CD4-positive, alpha-beta T cell treated with Interleukin-10 for 1 hour (primary cell): ENCODE data around the gene LRP1B.

Source experiments
- DNase-seq: peaks from one replicate; pipeline ENCODE4 v3.0.0-alpha.2; 2020

Gene LRP1B

DNA sequence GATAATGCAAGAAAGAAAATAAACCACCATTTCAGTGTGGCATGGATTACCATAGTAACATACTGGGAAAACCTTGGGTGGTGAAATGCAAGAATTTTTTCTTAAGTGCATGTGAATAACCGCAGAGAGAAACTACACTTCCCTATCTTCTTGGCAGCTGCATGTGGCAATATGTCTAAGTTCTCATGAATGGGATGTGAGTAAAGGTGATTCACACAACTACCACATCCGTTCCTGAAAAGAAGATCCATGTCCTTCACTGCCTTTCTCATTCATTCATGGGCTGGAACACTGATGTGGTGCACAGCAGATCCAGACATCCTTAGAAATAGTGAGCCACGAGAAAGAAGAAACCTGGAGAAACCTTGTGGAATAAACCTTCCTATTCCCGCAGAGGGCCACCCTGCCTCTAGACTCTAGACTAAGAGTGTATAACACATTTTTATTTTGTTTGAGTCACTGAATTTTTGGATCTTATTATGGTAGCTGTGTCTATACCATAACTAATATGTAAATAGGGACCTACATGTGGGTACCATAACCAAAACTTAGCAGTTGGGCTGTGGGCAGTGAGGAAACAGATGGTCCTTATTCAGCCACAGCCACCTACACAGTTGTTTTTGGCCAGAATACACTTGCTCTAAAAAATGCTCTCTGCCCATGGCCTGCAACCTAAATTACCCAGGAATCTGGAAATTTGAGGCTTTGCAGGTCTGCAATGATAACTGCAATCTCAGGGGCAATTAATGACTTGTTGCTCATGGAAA lies 573.3 kb downstream of the LRP1B start:
- no peak for DNase-seq

DNA sequence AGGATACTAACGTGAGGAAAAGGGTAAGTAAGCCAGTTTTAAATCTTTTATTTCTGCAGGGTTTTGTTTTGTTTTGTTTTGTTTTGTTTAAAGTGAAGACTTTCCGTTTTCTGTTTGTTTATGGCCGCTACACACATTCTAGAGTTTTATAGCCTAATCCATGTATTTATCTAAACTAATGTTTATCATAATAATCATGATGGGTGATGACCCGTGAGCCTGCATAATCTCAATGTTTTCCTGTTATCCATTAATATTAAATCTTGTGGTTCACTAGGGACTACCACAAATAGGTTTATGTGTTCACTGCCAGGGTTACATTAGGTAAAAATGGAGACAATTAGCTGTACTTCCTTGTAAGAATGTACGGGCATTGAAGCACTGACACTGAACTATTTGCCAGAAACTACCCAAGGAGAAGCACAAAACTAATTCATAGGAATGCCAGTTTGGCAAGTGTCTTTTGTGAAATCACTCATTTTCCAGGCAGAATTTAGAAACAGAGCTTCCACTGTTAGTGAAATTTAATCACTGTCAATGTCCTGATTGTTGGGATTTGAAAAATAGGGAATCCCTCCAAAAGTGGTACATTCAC lies 574.8 kb downstream of the LRP1B start:
- DNase-seq = no peak

DNA sequence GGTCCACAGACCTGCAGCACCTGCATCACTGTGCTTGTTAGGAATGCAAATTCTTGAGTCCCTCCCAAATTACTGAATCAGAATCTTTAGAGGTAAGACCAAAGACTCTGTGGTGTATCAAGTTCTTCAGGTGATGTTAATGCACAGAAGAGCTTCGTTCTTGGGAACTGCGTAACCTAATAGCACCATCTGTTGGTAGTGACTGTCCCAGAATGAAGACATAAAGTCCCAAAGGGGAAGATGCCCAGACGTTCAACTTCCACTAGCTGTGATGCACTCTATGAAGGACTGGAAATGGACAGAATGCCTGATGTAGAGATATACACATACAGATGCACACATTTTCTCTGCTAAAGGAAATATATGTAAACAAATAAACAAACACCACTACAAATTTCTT lies 576.0 kb downstream of the LRP1B start:
- DNase-seq = no peak

DNA sequence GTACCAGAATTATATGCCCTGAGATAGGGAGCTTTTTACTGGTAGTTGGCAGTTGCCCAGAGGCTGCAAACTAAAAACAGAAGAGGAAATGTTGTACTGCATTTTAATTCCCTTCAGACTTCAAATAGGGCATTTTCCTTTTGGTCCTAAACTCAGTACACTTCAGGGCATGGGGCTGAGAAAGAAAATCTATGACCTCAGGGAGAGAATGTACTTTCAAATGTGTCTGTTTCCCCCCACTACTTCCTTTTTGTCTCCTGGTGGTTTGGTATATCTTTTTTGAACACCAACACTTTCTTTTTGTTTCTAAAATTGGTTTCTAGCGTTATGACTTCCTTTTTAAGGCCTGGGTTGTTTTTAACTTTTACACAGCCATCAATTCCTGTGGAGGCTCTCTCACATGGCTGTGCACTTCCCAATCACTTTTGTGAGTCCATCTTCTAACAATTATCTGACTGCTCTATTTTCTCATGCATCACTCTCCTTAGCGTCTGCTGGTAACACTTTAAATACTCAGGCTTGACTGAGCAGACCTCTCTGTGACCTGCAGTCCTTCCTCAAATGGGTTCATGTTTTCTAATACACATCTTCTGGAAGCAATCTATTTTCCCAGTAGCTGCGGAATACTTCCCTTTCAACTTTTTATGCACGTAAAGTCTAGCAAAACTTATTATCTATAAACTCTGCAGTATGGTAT lies 596.0 kb downstream of the LRP1B start:
- no peak for DNase-seq

DNA sequence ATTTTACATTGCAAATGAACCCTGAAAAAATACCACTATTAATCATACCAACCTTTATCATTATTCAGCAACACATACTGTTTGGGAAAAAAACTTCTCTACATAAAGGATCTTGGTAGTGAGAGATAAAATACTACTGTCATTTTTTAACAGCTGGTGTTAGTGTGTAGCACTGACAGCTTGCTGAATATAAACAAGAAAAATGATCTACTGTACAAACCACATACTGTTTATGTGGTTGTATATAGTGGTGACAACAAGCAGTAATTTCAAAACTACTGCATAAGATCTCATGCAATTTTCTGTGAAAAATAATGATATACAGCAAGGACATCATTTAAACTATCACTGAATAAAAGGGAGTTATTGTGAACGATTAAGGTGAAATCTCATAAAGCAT lies 601.2 kb downstream of the LRP1B start:
- no peak for DNase-seq

DNA sequence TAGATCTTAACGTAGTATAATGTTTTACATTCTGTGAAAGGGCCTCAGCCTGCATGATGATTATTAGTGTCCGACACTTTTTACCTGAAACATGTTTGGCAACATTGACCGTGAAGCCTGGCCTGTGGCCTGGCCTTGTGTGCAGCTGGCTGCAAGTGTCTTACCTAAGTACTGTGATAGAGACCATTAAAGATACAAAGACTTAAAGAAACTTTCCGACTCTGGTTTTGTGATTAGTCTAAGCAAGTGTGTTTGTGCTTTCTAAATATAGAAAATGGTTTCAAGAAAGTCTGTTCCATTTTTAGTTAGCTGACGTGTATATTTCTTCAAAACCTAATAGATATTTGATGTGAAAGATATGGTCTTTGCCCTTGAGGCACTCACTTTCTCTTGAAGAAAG lies 601.8 kb downstream of the LRP1B start:
- no peak for DNase-seq

DNA sequence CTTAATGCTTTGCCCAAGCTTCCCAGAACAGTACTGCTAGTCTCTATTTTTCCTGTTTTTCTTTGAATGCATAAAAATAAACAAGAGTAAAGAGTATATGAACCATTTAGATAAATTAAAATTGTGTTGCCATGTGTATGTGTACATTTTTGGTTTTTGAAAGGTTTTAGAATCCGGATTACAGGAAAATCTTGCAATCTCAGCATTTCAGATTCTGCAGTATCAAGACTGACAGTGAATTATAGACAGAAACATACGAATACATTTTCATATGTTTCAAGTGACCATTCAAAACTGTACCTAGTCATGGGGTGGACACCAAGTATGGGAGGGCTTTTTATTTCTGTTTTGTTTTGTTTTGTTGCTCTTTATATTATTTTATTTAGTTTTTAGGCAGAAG lies 604.1 kb downstream of the LRP1B start:
- DNase-seq = no peak

DNA sequence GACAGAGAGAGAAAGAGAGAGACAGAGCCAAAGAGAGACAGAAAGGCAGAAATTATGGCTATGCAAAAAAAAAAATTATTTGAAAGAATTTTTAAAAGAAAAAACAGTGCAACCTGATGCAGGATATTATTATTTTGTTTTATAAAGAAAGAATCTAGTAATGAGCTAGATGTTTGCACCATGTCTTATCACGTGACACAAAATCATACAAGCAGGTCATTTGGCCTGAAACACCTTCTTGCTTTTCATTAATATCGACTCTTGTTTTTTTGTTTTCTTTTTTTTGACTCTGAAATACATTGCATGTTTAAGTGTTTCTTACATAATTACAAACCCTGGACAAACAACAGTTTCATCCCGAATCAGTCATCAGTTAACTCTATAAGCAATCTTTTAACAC lies 606.0 kb downstream of the LRP1B start:
- DNase-seq = no peak

DNA sequence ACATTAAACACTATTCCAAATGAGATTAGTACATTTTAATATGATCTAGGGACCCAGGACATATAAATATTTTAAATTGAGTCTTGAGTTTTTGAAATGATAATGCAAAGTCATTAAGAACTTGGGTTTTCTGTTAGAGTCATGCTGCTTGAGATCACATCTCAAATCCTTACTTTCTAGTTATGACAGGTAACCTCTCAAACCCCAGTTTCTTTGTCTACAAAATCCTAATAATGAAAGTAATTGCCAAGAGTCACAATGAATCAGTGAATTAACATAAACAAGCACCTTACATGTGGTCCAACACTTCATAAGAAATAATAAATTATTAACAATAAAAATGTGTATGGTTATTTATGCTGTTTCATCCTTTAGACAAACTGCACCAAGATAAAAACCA lies 607.6 kb downstream of the LRP1B start:
- no peak for DNase-seq

DNA sequence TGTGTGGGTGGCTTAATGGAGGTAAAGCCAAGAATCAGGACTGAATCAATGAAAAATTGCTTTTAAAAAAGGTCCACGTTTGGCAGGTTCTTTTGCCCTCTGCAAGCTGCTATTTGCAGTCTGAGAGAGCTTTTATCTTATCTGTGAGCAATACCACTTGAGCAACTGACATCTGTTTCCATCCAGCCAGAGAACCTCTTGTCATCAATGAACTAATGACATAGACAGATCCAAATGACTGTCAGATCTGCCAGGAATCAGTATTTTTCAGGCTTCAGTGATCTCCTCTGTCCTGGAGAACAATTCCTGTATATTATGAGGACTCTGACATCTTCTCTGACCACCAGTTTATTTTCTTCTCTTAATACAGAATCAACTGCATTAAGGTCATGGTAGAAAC lies 608.1 kb downstream of the LRP1B start:
- no peak for DNase-seq

DNA sequence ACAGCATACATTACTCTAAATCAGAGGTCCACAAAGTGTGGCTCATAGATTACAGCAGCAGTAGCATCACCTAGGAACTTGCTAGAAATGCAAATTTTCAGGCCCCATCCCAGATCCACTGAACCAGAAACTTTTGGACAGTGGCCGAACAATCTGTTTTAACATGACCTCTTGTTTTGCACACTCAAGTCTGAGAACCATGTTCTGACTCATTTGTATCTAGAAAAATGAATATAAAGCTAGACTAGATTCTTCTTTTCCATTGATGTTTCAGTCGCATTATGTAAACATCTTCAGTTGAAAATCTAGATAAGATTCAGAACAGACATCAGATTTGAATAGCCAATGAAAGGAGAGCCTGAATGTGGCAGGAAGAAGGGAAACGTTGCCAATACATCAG lies 608.8 kb downstream of the LRP1B start:
- no peak for DNase-seq

DNA sequence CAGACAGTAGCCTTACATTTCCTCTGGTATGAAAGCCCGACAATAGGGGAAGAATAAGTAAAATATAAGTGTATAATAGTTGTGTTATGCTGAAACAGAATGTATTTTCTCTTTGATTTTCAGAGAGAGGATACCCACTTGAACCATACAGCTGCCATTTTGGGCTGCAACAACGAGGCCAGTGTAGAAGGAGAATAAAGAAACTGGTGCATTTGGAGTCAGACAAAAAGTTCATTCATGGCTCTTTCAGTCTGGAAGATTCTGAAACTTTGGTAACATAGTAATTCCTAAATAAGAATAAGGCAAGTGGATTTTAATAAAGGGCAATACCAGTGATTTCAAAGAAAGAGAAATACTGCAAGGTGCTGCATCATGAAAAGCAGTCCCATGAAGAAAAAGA lies 610.9 kb downstream of the LRP1B start:
- DNase-seq = no peak

DNA sequence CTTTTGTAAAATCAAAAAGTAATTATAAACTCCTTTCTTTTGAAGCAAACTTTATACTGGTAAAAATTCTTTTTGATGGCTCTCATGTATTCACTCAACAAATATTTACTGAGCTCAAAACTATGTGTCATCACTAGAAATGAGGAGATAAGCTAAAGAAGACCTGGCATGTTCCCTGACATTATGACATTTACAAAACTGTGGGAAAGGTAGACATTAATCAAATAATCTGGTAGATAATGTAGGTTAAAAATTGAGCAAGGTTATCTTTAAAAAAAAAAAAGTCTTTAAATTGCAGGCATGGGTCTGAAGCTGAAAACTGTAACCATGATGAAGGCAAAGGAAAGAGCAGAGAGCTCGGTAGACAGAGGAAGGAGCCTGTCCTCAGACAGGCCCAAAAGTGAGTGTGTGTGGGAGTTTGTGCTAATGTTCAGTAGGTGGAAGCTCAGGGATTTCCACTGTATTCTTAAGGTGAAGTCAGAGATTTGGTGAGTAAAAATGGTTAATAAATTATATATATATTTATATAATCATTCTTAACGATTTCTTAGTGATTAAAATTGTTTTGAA lies 612.9 kb downstream of the LRP1B start:
- no peak for DNase-seq

DNA sequence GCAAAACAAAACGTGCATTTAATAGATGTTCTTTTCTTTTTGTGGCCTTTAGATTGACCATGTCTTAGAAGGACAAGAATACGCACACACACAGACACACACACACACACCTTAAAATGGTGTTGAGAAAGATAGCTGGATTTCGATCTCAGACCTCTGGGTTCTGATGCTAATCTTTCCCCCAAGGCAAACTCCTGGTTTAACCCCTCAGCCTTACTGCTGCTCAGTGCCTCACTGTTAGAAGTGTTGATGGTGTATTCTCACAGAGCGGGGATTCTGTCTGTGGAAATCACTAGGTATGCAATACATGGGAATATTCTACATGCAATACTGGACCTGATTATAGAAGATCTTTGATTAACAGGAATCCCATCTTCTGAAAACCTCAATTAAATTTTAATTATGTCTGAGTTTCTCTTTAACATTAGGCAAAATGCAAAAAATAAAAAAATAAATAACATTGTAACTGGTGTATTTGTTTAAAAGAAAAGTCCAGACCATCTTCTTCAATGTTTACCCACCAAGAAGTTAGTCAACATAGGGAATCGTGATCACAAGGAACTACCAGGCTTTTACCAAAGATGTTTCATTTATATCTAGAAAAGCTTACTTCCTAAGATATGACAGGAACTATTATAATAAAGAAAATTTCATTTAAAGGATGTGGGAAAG lies 613.5 kb downstream of the LRP1B start:
- DNase-seq = no peak

DNA sequence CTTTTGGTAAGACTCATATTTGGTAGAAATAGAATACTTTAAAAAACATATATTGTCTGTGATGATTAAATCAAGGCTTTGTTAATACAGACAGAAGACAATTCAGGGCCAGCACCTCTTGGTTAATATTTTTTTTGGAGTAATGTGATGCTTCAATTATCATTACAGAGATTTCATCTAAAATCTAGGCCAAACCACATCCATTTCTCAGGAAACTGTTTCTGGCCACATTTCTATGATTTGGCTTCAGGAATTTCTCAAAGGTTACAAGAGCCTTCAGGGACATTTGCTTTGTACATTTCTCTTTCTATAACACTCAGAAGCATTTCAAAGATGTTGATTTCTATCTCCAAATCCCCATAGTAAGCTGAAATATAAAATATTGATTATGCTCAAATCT lies 614.9 kb downstream of the LRP1B start:
- no peak for DNase-seq

DNA sequence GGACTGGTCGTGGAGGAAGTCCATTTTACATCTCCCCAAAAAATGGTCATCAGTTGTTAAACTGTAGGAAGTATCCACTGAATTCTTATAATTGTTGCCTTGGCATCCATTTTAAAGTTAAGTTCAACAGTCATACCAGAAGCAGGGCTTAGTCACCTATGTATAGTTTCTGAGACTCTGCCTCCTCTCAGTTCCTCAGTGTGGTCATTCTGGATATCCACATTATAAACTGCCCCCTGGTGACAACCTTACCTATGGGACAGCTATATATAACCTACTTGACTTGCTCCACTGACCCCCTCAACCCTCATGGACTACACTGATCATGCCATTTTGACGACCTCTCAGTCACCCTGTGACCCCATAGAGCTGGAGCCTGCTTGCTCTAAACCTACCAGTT lies 617.0 kb downstream of the LRP1B start:
- no peak for DNase-seq

DNA sequence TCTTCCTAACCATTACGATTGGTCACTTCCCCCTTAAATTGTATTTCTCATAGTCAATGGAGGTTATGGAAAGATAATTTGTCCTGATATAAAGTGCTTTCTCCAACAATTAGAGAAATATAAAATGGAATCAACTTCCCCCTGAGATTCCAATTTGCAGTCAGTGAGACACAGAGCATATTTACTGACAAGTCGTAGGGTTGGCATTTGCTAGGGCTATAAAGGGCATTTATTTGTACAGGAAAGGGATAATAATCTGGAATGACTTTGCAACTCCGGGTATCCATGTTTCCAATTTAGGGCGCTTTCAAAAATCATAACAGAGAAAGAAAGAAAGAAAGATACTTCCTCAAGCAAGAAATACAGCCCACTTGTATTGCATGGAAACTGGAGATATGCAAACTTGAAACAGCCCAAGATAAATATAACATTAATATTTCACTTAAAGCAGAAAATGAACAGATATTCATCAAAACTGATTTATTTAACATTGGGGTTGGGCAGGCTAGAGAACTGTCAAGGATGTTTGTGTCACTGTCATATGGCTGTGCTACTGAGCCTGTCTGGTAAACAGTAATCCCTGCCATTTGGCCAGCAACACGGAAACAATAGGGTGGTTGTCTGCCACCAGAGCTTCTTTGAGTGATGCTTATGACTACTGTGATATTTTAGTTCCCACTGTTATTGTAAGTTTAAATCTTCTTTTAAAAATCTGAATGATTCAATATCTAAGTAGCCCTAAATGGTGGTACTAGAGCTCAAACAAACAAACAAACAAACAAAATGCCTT lies 621.8 kb downstream of the LRP1B start:
- DNase-seq = no peak

DNA sequence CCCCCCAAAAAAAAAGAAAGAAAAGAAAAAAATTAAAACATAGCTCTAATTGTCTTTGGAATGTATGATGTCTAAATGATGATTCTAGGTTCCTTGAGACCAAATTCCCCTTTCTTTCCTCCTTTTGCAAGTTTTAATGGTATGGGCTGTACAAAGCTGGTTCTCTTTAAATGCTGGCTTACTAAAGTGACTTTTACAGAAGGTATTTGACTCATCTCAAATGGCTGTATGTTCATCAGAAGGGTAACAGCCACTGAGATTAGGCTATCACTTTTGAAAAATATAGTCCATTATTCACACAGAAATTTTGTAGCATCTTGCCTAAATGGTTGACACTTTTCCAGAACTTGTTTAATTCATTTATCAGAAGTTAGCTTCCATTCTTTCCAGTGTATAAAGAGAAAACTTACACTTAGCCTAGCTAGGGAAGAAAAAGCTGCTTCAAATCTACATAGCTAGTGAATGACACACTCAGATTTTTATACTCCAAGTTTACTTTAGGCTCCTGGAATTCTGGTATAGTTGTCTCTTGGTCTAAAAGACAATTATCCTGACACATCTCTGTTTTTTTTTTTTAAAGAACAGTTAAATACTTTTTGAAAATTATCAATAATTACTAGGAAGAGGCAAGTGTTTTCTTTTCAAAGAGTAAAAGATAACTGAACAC lies 622.6 kb downstream of the LRP1B start:
- no peak for DNase-seq

DNA sequence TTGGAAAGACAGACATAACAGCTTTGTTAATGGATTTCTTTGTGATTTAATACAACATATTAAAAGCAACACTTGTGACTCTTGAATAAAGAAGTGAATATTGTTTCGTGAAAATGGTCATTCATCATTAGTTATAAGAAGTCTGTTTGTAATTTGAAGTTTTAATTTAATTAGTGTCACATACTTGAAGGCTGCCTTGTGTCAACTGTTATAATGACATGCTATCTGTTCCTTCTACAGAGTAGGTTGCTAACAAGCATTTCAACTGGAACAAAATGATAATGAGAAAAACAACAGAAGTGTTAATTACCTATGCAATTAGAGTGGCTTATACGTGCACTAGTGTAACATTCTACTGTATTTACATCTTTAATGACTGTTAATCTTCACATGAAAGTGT lies 624.7 kb downstream of the LRP1B start:
- DNase-seq = no peak

DNA sequence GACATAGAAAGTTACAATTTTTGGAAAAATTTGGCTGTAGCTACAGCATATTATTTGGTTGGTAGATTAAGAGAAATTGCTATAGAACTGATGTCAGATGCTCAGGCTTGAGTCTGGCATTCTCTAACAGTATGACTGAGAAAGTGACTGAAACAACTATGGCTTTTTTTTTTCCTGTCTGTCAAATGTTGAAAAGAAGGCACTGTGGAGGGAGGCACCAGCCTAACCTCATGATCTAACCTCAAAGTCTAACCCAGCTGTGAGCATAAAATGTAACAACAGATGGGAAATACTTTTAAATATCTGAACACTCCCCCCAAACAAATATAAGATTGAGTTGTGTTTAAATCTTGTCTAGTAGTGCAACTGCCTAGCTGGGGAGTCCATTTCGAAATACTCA lies 629.1 kb downstream of the LRP1B start:
- DNase-seq = no peak

DNA sequence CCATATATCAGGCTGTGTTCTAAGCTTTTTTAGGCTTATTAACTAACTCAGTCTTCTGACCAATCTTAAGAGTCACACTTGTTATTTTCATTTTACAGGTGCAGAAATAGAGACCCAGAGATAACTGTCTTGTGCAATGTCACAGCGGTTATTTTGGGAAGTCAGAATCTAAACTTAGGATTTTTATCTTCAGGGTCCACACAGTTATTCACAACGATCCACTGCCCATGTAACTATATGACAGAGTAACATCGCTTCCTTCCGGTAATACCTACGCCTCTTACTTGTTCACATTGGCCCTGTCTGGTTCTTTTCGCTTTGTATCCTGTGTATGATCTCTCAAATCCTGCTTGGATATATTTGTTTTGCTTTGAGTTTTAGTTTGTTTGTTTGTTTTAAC lies 631.7 kb downstream of the LRP1B start:
- DNase-seq = no peak

DNA sequence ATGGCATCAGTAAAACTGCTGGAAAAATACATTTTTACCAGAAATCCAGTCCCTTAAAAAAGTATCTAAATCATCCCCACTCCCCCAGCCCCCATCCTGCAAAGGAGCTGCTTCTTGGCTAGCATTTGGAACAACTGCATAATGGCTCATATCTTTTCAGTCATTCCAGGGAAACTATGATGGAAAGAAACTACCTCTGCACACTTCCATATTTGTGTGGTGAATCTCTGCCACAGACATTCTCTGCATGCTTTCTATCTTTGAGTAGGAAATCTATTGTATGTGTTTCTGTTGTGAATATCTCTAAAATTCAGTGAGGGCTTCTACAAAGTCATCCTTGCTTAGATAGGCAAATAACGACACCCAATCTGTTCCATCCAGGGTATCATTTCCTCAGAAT lies 632.3 kb downstream of the LRP1B start:
- no peak for DNase-seq
